ENCODE data around the gene UGT1A9.

The UGT1A9 gene

DNA sequence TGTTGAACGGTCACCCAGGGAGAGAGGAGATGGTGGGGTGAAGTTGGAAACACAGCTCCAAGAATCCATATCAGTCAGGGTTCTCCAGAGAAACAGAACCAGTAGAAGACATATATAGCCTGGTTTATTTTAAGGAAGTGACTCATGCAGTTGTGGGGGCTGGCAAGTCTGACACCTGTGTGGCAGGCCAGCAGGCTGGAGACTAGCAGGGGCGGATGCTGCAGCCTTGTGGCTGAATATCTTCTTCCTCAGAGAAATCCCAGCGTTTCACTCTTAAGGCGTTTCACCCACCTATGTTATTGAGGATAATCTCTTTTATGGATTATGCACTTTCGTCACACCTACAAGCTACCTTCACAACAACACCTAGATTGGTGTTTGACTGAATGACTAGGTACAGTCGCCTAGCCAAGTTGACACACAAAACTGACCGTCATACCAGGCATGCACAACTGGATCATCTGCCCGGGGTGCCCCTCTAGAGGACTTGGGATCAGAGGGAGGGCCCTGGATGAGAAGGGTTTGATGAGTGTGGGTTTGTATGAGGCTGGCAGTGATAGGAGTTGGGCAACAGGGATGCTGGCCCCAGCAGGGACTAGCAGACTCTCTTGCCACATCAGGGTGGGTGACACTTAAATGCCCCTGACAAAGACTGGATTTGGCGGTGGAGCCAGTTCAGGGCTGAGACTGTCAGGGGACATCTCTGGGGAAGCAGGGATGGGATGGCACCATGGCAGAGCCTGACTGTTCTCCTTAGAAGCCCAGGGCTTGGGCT lies 129.8 kb downstream of the UGT1A9 start:
- Histone ChIP-seq H3K36me3 (no peaks in the 10 kb centered on the region), H3K4me1 (peaks cover 9% of the 10 kb centered on the region), H3K9me3 (no peaks in the 10 kb centered on the region), H3K4me2 (peak overlapping the region; percentile 44), H3K27ac (no peak overlapping the region), H3K9ac (no peak overlapping the region), H3K27me3 (no peaks in the 10 kb centered on the region), H4K20me1 (no peaks in the 10 kb centered on the region), H3K4me3 (no peak overlapping the region)
- no peak for TF ChIP-seq Cebpa-rat (IDR thresholded peaks at IDR 0.05)

DNA sequence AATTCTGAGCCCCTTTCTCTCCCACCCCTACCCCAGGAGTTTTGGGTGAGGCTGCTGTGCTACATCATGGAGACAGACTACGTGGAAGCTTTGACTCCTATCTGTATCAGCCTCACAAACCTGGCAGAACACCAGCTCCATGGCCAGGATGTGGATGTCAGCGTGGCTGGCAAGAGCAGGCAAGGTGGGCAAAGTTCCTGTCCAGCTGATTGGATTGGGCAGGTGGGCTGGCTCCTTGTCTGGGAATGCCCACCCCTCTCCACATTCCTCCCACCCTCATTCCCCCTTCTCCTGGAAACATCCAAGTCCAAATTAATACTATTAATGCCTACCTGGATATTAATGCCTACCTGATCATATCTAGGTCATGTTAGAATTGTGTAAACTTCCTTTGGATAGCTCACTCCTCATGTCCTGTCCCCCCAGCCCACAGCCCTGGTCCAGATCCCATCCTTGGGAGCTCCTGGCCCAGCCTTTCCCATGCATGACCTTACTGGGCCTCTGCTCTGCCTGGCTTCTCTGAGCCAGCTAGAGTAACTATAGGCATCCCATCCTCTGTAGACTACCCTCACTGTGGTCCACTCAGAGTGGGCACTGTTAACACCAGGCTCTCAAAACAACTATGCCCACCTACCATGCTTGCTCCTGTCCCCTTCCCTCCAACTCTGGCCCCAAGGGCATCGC lies 130.6 kb downstream of the UGT1A9 start:
- no peak overlapping the region for H3K4me3 ChIP-seq
- H3K27me3 ChIP-seq: no peaks in the 10 kb centered on the region
- H3K4me1 ChIP-seq: peaks cover 9% of the 10 kb centered on the region
- no peaks in the 10 kb centered on the region for H3K9me3 ChIP-seq
- H3K36me3 ChIP-seq: no peaks in the 10 kb centered on the region
- TF ChIP-seq Cebpa-rat (IDR thresholded peaks at IDR 0.05): no peak
- H3K9ac ChIP-seq: no peak overlapping the region
- no peak overlapping the region for H3K27ac ChIP-seq
- H3K4me2 ChIP-seq: no peak overlapping the region
- no peaks in the 10 kb centered on the region for H4K20me1 ChIP-seq

DNA sequence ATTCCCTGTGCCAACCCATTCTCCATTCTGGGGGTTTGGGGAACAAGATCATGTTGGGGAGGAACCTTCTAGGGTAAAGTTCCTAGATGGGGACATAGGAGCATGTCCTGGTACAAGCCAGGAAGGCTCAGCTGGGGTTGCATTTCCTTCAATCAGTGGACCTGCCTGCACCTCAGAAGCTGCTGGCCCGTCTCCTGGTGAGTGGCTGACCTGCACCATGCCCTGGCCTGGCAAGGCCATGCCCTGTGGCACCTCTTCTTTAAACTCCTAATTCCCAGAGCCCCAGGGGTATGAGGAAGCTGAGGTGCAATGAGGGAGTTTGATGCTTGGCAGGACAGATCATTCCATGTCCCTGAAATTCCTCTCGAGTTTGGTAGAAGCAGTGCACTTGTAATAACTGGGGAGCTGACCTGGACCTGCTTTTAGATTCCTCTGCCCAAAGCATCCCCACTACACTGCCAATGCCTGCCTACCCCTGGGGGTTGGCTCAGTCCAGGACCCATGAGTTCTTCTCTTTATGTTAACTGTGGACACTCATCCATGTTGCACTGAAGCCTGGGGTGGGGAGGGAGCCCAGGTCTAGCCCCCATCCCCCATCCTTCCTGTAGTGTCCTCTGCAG lies 131.7 kb downstream of the UGT1A9 start:
- Histone ChIP-seq H3K4me2 (no peak overlapping the region), H3K27me3 (no peaks in the 10 kb centered on the region), H3K27ac (no peak overlapping the region), H3K4me3 (no peak overlapping the region), H3K4me1 (peaks cover 9% of the 10 kb centered on the region), H3K9me3 (no peaks in the 10 kb centered on the region), H3K9ac (no peak overlapping the region), H4K20me1 (no peaks in the 10 kb centered on the region), H3K36me3 (no peaks in the 10 kb centered on the region)
- TF ChIP-seq Cebpa-rat (IDR thresholded peaks at IDR 0.05): no peak

DNA sequence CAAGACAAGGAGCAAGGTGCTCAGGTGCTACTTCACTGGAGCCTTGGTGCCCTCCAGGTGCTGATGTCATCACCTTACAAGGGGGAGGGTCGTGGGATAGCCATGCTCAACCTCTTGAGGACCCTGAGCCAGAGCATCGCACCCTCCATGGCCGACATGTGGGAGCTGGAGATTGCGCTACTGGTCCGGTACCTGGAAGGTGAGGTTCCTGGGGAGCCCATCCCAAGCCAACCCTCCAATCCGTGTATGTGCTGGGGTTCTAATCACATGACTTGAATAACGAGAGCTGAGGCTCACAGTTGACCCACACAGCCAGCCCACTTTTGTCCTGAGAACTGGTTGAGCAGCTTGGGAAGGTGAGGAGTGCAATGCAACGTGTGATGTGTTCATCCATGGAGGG lies 132.3 kb downstream of the UGT1A9 start:
- no peak overlapping the region for H3K4me3 ChIP-seq
- H3K9ac ChIP-seq: no peak overlapping the region
- H3K36me3 ChIP-seq: no peaks in the 10 kb centered on the region
- H4K20me1 ChIP-seq: no peaks in the 10 kb centered on the region
- no peak overlapping the region for H3K4me2 ChIP-seq
- H3K4me1 ChIP-seq: peaks cover 9% of the 10 kb centered on the region
- no peaks in the 10 kb centered on the region for H3K9me3 ChIP-seq
- H3K27ac ChIP-seq: no peak overlapping the region
- TF ChIP-seq Cebpa-rat (IDR thresholded peaks at IDR 0.05): no peak
- no peaks in the 10 kb centered on the region for H3K27me3 ChIP-seq

DNA sequence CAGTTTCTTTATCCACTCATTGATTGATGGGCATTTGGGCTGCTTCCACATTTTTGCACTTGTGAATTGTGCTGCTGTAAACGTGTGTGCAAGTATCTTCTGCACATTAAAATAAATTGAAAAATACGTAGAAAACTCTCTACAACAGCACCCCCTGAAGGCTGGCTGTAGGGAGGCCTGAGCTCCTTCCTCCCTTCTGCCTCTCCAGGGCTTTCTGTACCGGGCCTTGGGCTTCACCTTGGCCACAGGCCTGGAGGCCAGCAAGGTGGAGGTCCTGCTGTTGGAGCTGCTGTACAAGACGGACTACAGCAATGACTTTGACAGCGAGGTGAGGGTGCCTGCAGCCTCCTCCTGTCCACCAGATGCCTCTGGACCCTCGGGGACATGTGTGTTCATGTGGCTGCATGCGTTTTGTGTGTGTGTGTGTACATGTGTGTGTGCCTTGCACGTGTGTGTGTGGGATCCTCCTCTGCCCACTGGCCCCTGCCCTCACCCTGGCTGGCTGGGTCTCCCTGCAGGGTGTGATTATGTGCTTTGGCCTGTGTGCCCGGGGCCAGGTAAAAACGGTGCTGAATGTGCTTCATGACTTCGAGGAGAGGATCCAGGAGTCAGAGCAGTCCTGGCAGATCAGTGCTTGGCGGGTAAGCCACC lies 135.6 kb downstream of the UGT1A9 start:
- Histone ChIP-seq H3K4me1 (no peaks in the 10 kb centered on the region), H3K9ac (no peak overlapping the region), H3K27ac (no peak overlapping the region), H3K27me3 (no peaks in the 10 kb centered on the region), H4K20me1 (no peaks in the 10 kb centered on the region), H3K9me3 (no peaks in the 10 kb centered on the region), H3K36me3 (no peaks in the 10 kb centered on the region), H3K4me2 (no peak overlapping the region), H3K4me3 (no peak overlapping the region)
- TF ChIP-seq Cebpa-rat (IDR thresholded peaks at IDR 0.05): no peak

DNA sequence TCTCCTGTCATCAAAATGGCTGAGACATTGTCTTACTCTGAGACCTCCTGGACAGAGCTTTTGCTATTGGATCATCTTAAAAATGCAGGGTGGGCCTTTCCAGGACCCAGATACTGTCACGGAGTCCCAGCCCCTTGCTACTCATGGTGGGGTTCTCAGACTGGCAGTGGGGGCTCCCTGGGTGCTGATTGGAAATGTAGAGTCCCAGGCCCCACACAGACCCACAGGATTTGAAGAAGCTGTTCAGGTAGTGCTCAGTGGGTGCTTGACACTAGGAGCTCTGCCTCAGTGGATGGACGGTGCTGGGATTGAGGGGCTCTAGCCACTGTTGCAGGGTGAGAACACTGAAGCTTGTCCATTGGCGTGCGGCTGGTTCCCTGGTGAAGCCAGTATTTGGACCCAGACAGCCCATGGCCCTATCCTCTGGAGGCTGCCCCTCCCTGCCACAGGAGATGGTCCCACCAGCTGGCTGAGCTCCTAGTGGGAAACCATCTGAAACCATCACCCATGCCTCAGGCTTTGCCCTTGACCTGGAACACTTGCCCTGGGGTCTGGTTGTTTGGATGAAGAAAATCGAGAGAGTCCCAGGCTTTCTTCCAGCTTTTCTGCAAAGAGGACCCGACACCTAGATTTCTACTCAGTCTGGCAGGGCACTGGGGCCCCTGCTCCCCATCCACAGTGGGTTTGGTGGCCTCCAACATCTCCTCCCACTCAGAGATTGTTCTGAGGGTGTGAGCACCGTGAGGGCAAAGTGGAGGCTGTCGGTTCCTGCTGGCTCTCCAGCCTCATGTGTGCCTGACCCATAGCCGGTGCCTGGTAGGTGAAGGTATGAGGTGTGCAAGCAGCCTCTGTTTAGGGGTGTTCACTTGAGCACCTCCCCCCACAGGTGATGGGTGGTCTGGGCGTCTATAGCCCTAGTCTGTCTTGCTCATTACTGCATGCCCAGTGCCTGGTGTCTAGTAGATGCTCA lies 136.6 kb downstream of the UGT1A9 start:
- Histone ChIP-seq H3K9me3 (no peaks in the 10 kb centered on the region), H3K36me3 (no peaks in the 10 kb centered on the region), H3K27ac (no peak overlapping the region), H3K27me3 (no peaks in the 10 kb centered on the region), H3K9ac (no peak overlapping the region), H4K20me1 (no peaks in the 10 kb centered on the region), H3K4me2 (no peak overlapping the region), H3K4me3 (no peak overlapping the region), H3K4me1 (no peaks in the 10 kb centered on the region)
- no peak for TF ChIP-seq Cebpa-rat (IDR thresholded peaks at IDR 0.05)

DNA sequence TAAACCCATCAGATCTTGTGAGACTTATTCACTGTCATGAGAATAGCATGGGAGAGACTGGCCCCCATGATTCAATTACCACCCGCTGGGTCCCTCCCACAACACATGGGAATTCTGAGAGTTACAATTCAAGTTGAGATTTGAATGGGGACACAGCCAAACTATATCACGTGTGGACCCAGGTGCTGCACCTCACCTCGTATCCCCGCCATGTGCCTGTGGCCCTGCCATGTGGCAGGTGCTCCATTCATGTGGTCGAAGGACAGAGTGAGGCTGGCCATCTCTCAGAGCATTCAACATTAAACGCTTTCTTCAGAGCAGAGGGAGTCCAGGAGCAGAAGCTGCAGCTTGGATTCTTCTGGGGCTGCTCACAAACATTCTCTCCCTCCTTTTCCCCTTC lies 138.7 kb downstream of the UGT1A9 start:
- no peak for TF ChIP-seq Cebpa-rat (IDR thresholded peaks at IDR 0.05)
- H3K27ac ChIP-seq: no peak overlapping the region
- H3K9ac ChIP-seq: no peak overlapping the region
- no peaks in the 10 kb centered on the region for H4K20me1 ChIP-seq
- no peaks in the 10 kb centered on the region for H3K4me1 ChIP-seq
- H3K4me3 ChIP-seq: no peak overlapping the region
- no peaks in the 10 kb centered on the region for H3K27me3 ChIP-seq
- H3K36me3 ChIP-seq: no peaks in the 10 kb centered on the region
- no peak overlapping the region for H3K4me2 ChIP-seq
- no peaks in the 10 kb centered on the region for H3K9me3 ChIP-seq

DNA sequence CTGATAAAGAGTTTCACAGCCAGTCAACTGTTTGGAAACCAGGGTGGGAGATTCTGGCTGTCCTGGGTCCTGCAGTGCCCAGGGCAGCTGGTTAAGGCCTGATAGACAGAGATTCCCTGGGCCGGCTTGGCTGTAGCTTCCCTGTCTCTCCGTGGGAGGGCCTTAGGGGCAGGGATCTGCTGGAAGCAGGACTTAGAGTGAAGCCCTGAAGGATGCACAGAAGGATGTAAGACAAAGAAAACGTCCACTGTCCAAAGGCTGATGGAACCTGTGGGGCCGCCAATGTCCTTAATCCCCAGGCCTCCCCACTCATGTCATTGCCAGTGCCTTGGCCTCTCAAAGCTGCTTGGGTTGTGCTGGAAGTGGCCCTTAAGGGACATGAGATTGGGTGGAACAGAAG lies 139.4 kb downstream of the UGT1A9 start:
- no peak overlapping the region for H3K4me3 ChIP-seq
- no peak overlapping the region for H3K9ac ChIP-seq
- no peaks in the 10 kb centered on the region for H3K27me3 ChIP-seq
- TF ChIP-seq Cebpa-rat (IDR thresholded peaks at IDR 0.05): no peak
- H3K4me2 ChIP-seq: no peak overlapping the region
- no peaks in the 10 kb centered on the region for H3K36me3 ChIP-seq
- no peak overlapping the region for H3K27ac ChIP-seq
- no peaks in the 10 kb centered on the region for H3K9me3 ChIP-seq
- no peaks in the 10 kb centered on the region for H3K4me1 ChIP-seq
- H4K20me1 ChIP-seq: no peaks in the 10 kb centered on the region

DNA sequence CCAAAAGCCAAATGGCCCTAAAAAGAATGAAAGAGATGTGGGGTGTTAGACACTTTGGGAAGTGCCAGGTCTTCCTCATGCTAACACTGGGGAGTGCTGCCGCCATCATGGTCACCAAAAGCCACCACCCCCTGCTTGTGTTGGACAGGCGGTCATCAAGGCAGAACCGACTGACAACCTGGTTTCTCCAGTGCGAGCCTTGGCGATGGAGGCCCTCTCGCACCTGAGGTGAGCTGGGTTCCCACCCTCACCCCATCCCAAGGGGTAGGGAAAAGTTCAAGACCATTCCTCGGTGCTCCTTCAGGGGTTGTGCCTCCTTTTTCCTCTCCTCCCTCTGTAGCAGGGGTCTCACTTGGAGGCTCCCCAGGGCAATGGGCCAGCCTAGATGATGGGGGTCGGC lies 140.0 kb downstream of the UGT1A9 start:
- peaks cover 5% of the 10 kb centered on the region for H3K4me1 ChIP-seq
- no peak for TF ChIP-seq Cebpa-rat (IDR thresholded peaks at IDR 0.05)
- no peak overlapping the region for H3K27ac ChIP-seq
- H3K4me3 ChIP-seq: no peak overlapping the region
- no peaks in the 10 kb centered on the region for H4K20me1 ChIP-seq
- H3K9ac ChIP-seq: no peak overlapping the region
- H3K4me2 ChIP-seq: no peak overlapping the region
- H3K27me3 ChIP-seq: no peaks in the 10 kb centered on the region
- H3K9me3 ChIP-seq: no peaks in the 10 kb centered on the region
- no peaks in the 10 kb centered on the region for H3K36me3 ChIP-seq
